ENCODE results near the gene MAD2L1BP.

The MAD2L1BP gene

GRCh38 chr6:43683708-43684455, 48.2 kb downstream of the MAD2L1BP start:
- no peak for DNase-seq

- no peak for DNase-seq
These were observed 51.4 kb downstream of the MAD2L1BP start for GRCh38 chr6:43687079-43687436.

- DNase-seq: peak; percentile 84
These were observed 52.1 kb downstream of the MAD2L1BP start, which contains the start of gene MRPS18A for GRCh38 chr6:43687437-43688347. TSS of gene MRPS18A (minus strand) at chr6:43687791. CDS start at chr6:43687779, 12 bp downstream.

GRCh38 chr6:43689421-43689820, 53.8 kb downstream of the MAD2L1BP start:
- no peak for DNase-seq

Data from activated naive CD4-positive, alpha-beta T cell treated with Interleukin-2 at 50 U/mL for 16 hours (primary cell).